ENCODE results near the gene PTPRF.

DNA sequence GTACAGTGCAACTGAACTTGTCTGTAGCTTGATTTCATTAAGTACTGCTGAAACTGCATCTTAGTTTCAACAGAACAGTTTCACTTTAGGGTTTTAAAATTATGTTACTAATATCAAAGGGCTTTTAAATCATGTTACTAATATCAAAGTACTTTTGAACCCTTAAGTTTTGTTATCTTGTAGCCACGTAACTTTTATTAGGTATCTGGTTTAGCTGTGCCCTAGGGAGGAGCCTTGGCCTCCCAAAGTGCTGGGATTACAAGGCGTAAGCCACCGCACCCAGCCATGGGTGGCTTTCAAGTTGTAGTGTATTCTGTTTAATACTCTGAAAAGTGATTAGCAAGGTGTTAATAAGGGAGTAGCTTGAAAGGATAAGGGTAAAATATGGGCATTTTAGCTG, 121.2 kb downstream of the PTPRF start:
- TF ChIP-seq, protein P1, sequence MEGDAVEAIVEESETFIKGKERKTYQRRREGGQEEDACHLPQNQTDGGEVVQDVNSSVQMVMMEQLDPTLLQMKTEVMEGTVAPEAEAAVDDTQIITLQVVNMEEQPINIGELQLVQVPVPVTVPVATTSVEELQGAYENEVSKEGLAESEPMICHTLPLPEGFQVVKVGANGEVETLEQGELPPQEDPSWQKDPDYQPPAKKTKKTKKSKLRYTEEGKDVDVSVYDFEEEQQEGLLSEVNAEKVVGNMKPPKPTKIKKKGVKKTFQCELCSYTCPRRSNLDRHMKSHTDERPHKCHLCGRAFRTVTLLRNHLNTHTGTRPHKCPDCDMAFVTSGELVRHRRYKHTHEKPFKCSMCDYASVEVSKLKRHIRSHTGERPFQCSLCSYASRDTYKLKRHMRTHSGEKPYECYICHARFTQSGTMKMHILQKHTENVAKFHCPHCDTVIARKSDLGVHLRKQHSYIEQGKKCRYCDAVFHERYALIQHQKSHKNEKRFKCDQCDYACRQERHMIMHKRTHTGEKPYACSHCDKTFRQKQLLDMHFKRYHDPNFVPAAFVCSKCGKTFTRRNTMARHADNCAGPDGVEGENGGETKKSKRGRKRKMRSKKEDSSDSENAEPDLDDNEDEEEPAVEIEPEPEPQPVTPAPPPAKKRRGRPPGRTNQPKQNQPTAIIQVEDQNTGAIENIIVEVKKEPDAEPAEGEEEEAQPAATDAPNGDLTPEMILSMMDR (IDR thresholded peaks at IDR 0.05; ENCODE audit: low read depth, low read length): no peak
- no peak for TF ChIP-seq EZH2phosphoT487 (IDR thresholded peaks at IDR 0.05; ENCODE audit: low read depth)

Data from OCI-LY3 (cell line).